Measurements from ENCODE around the gene NFE2L3. TPM values are rescaled to one million over a fixed set of nuclear protein-coding genes. Genes with fewer than 3 reads are reported as not detected.
"Not testable (repeated sequence)": the region's sequence is repeated elsewhere in the genome, so short reads cannot be mapped to it uniquely, and the experiment has no call there.

Gene NFE2L3
- total RNA-seq, 2 experiments from 2014 or later: 21.5 to 22.6 TPM

GRCh38 chr7:26151096-26151495 is 902 bp upstream of the NFE2L3 start:
- Mint-ChIP-seq H3K36me3 (ENCODE audit: low read depth) (peaks cover 26% of the 10 kb centered on the region), H3K27me3 (no peaks in the 10 kb centered on the region), H3K27ac (peak overlapping the region; percentile 99), H3K4me1 (ENCODE audit: low read depth) (peaks cover 41% of the 10 kb centered on the region), H3K4me3 (peak overlapping the region; percentile 86), H3K9me3 (no peaks in the 10 kb centered on the region)
- ChIA-PET CTCF (interaction anchor here (1.1 to 2.9 kb wide), 5 partner anchors 11 to 72 kb away, joined by 3 to 20 read pairs (median 9); no protein-coding TSS in a partner anchor), POLR2A (interaction anchor here (1.0 to 13.9 kb wide), 8 partner anchors 11 to 142 kb away, joined by 3 to 359 read pairs (median 10); partner anchors contain the start of genes CBX3 and HNRNPA2B1)
- intact Hi-C loops (cut with micrococcal nuclease): loop anchor here (5.0 kb wide), 1 partner anchor 59 kb away; no protein-coding TSS in a partner anchor
- TF ChIP-seq CTCF (IDR thresholded peaks at IDR 0.05): no peak
- DNase-seq (peak; percentile 53), ATAC-seq (no peak)

GRCh38 chr7:26151650-26151952 is 397 bp upstream of the NFE2L3 start:
- Mint-ChIP-seq H3K4me3 (peak overlapping the region; percentile 86), H3K27me3 (no peaks in the 10 kb centered on the region), H3K4me1 (ENCODE audit: low read depth) (peaks cover 46% of the 10 kb centered on the region), H3K27ac (peak overlapping the region; percentile 99), H3K36me3 (ENCODE audit: low read depth) (peaks cover 28% of the 10 kb centered on the region), H3K9me3 (no peaks in the 10 kb centered on the region)
- ChIA-PET CTCF (interaction anchor here (0.9 to 2.9 kb wide), 9 partner anchors 41 to 259 kb away, joined by 3 to 20 read pairs (median 6); no protein-coding TSS in a partner anchor), POLR2A (interaction anchor here (1.2 to 13.9 kb wide), 10 partner anchors 10 to 142 kb away, joined by 3 to 359 read pairs (median 8); partner anchors contain the start of genes CBX3 and HNRNPA2B1)
- DNase-seq (no peak), ATAC-seq (no peak)
- TF ChIP-seq CTCF (IDR thresholded peaks at IDR 0.05): no peak
- intact Hi-C loops (cut with micrococcal nuclease): loop anchor here (5.0 kb wide), 1 partner anchor 59 kb away; no protein-coding TSS in a partner anchor

- Mint-ChIP-seq H3K36me3 (ENCODE audit: low read depth) (peaks cover 36% of the 10 kb centered on the region), H3K4me3 (peak overlapping the region; percentile 96), H3K4me1 (ENCODE audit: low read depth) (peaks cover 57% of the 10 kb centered on the region), H3K27ac (peak overlapping the region; percentile 96)
- ChIA-PET CTCF (interaction anchor here (0.9 to 2.9 kb wide), 7 partner anchors 40 to 260 kb away, joined by 3 to 20 read pairs (median 9); no protein-coding TSS in a partner anchor), POLR2A (interaction anchor here (0.6 to 13.9 kb wide), 10 partner anchors 9 to 87 kb away, joined by 3 to 359 read pairs (median 8); partner anchors contain the start of genes CBX3 and HNRNPA2B1)
- ATAC-seq (peak; percentile 15), DNase-seq (peak; percentile 64)
- intact Hi-C loops (cut with micrococcal nuclease): loop anchor here (1.0 to 5.0 kb wide), 2 partner anchors 34 to 61 kb away; no protein-coding TSS in a partner anchor
- H3K9me3 Mint-ChIP-seq, H3K27me3 Mint-ChIP-seq: not testable (repeated sequence)
These were observed 813 bp downstream of the NFE2L3 start for GRCh38 chr7:26152782-26153240.

- no peak for TF ChIP-seq CTCF (IDR thresholded peaks at IDR 0.05)
- intact Hi-C loops (cut with micrococcal nuclease): loop anchor here (1.0 to 5.0 kb wide), 2 partner anchors 34 to 61 kb away; no protein-coding TSS in a partner anchor
- POLR2A ChIA-PET: interaction anchor here (1.4 to 13.9 kb wide), 4 partner anchors 31 to 51 kb away, joined by 4 to 359 read pairs (median 66); partner anchors contain the start of genes CBX3 and HNRNPA2B1
- Mint-ChIP-seq H3K36me3 (ENCODE audit: low read depth) (peaks cover 40% of the 10 kb centered on the region), H3K27me3 (no peaks in the 10 kb centered on the region), H3K27ac (peak overlapping the region; percentile 96), H3K4me3 (peak overlapping the region; percentile 96), H3K9me3 (no peaks in the 10 kb centered on the region), H3K4me1 (ENCODE audit: low read depth) (peaks cover 62% of the 10 kb centered on the region)
- ATAC-seq: peak; percentile 23
- DNase-seq: peak; percentile 44
- CTCF ChIA-PET: interaction anchor here (1.4 kb wide), 1 partner anchor 72 kb away, joined by 5 read pairs; no protein-coding TSS in a partner anchor
These were observed 1.3 kb downstream of the NFE2L3 start for GRCh38 chr7:26153241-26153822.

- CTCF ChIA-PET: no interaction called here
- Mint-ChIP-seq H3K4me3 (peak overlapping the region; percentile 96), H3K27me3 (no peaks in the 10 kb centered on the region), H3K4me1 (ENCODE audit: low read depth) (peaks cover 70% of the 10 kb centered on the region), H3K36me3 (ENCODE audit: low read depth) (peaks cover 46% of the 10 kb centered on the region), H3K9me3 (no peaks in the 10 kb centered on the region), H3K27ac (peak overlapping the region; percentile 96)
- POLR2A ChIA-PET: interaction anchor here (0.7 to 13.9 kb wide), 7 partner anchors 12 to 55 kb away, joined by 3 to 359 read pairs (median 17); partner anchors contain the start of genes CBX3 and HNRNPA2B1
- DNase-seq: peak; percentile 47
- ATAC-seq: peak; percentile 14
- intact Hi-C loops (cut with micrococcal nuclease): loop anchor here (1.0 to 5.0 kb wide), 2 partner anchors 33 to 62 kb away; no protein-coding TSS in a partner anchor
- TF ChIP-seq CTCF (IDR thresholded peaks at IDR 0.05): no peak
These were observed 2.1 kb downstream of the NFE2L3 start for GRCh38 chr7:26153823-26154783.
